ENCODE measurements around the gene PTPN6. TPM values are rescaled to one million over a fixed set of nuclear protein-coding genes. Genes with fewer than 3 reads are reported as not detected.

Gene PTPN6
- total and polyA plus RNA-seq, 4 experiments from 2014 or later: 126 to 325 (median 194) TPM

DNA sequence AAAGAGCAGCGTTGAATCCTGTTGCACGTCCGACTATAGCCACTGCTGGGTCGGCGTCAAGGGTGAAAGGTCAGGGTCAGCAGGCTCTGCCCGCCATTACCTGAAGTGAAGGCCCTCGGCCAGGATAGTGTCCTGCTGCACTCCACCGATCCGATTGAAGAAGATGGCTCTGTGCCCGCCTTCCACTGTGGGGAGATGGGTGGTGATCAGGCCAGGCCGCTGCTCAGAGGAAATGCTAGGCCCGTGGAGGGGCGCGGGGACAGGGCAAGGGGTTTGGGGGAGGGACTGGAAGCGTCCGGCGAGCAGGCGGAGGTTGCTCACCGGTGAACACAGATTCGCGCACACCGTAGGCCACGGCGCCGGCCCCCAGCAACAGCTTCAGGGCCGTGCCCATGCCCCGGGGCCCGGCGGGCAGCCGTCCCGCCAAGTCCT is 19.0 kb downstream of the PTPN6 start:
- peaks cover 29 to 68% of the 10 kb centered on the region in 2 donors for H3K36me3 Mint-ChIP-seq
- peak overlapping the region; percentile 93 to 100 (median 100) for H3K27ac Mint-ChIP-seq
- peaks cover 38% of the 10 kb centered on the region for H3K4me1 ChIP-seq (ENCODE audit: insufficient read depth, low read length)
- H3K4me3 Mint-ChIP-seq: peak overlapping the region; percentile 100
- H3K9me3 Mint-ChIP-seq: peaks cover 0 to 2% (median 0%) of the 10 kb centered on the region in 8 donors
- intact Hi-C loops (cut with micrococcal nuclease): loop anchor here (1.0 to 2.0 kb wide), 11 partner anchors 26 to 307 kb away; partner anchors contain the start of genes C12orf57, ING4, LPCAT3 and LRRC23
- H3K36me3 ChIP-seq (ENCODE audit: insufficient read depth, low read length): peaks cover 53% of the 10 kb centered on the region
- peak overlapping the region; percentile 68 to 74 for H3K4me3 ChIP-seq (ENCODE audit: low read length in 2 of 2)
- no peaks in the 10 kb centered on the region for H3K9me3 ChIP-seq (ENCODE audit: control insufficient read depth in 1 of 2, low read length in 2 of 2)
- H3K27me3 ChIP-seq (ENCODE audit: insufficient read depth, low read length): no peaks in the 10 kb centered on the region
- H3K27me3 Mint-ChIP-seq: no peaks in the 10 kb centered on the region
- ChIA-PET POLR2A (ENCODE audit: partially characterized antibody) (interaction anchor here (1.4 to 9.2 kb wide), 5 partner anchors 9 to 56 kb away, joined by 4 to 225 read pairs (median 6); partner anchors contain the start of genes C12orf57, ENO2, PTPN6 and RNU7-1), CTCF (ENCODE audit: partially characterized antibody) (interaction anchor here (3.0 to 3.1 kb wide), 2 partner anchors 24 to 139 kb away, joined by 16 to 81 read pairs; partner anchors contain the start of genes C12orf57, C1RL and RNU7-1)
- peak overlapping the region; percentile 93 for H3K27ac ChIP-seq (ENCODE audit: low read depth, low read length)
- peaks cover 21 to 61% (median 36%) of the 10 kb centered on the region in 4 donors for H3K4me1 Mint-ChIP-seq
- DNase-seq: peak in 1 of 5 donors; percentile 43

GRCh38 chr12:6974180-6974579 is 23.0 kb downstream of the PTPN6 start:
- Mint-ChIP-seq H3K4me3 (no peak overlapping the region), H3K9me3 (peaks cover 0 to 2% (median 0%) of the 10 kb centered on the region in 8 donors), H3K36me3 (peaks cover 27 to 72% of the 10 kb centered on the region in 2 donors), H3K4me1 (peaks cover 14 to 46% (median 25%) of the 10 kb centered on the region in 4 donors), H3K27ac (peak overlapping the region in 2 of 7 donors; percentile 61 to 93), H3K27me3 (no peaks in the 10 kb centered on the region)
- H3K27ac ChIP-seq (ENCODE audit: low read depth, low read length): no peak overlapping the region
- DNase-seq: no peak
- H3K9me3 ChIP-seq (ENCODE audit: control insufficient read depth in 1 of 2, low read length in 2 of 2): no peaks in the 10 kb centered on the region
- H3K27me3 ChIP-seq (ENCODE audit: insufficient read depth, low read length): no peaks in the 10 kb centered on the region
- CTCF ChIA-PET (ENCODE audit: partially characterized antibody): interaction anchor here (0.9 to 1.7 kb wide), 5 partner anchors 30 to 134 kb away, joined by 3 to 6 read pairs (median 4); partner anchors contain the start of genes C12orf57, LPCAT3 and RNU7-1
- peaks cover 45% of the 10 kb centered on the region for H3K36me3 ChIP-seq (ENCODE audit: insufficient read depth, low read length)
- POLR2A ChIA-PET (ENCODE audit: partially characterized antibody): interaction anchor here (1.7 to 9.2 kb wide), 5 partner anchors 12 to 135 kb away, joined by 5 to 225 read pairs (median 8); partner anchors contain the start of genes C12orf57, C1RL, LPCAT3 and PTPN6
- peaks cover 22% of the 10 kb centered on the region for H3K4me1 ChIP-seq (ENCODE audit: insufficient read depth, low read length)
- no peak overlapping the region for H3K4me3 ChIP-seq (ENCODE audit: low read length in 2 of 2)
- intact Hi-C loops (cut with micrococcal nuclease): no loop called here

DNA sequence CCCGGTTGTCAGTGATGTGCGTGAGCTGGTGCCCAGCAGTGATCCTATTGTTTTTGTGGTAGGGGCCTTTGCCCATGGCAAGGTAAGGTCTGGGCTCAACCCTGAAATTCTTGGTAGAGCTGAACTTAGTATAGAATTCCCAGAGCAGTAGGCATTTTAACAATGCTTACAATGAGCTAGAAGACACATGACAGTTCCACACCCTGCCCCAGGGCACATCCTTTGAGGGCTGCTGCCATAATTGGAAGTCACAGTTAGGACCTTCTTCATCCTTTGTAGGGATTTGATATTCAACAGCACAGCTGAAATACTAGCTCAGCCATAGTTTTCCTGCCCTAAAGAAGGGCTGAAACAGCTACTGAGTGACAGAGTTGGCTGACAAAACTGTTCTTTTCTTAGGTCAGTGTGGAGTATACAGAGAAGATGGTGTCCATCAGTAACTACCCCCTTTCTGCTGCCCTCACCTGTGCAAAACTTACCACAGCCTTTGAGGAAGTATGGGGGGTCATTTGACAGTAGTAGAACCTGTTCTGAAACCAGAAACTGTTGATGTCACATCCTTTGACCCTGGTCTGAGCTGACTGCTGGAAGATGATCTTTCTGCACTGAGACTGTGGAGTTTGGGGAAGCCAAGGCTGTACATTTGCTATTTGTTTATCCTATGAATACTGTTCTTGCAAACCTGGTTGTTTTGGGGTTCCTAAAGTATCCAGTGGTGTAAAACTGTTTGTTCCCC is 24.3 kb downstream of the PTPN6 start:
- Histone ChIP-seq H3K27me3 (ENCODE audit: insufficient read depth, low read length) (no peaks in the 10 kb centered on the region), H3K4me1 (ENCODE audit: insufficient read depth, low read length) (peaks cover 13% of the 10 kb centered on the region), H3K36me3 (ENCODE audit: insufficient read depth, low read length) (peaks cover 45% of the 10 kb centered on the region), H3K9me3 (ENCODE audit: control insufficient read depth in 1 of 2, low read length in 2 of 2) (no peaks in the 10 kb centered on the region), H3K27ac (ENCODE audit: low read depth, low read length) (no peak overlapping the region), H3K4me3 (ENCODE audit: low read length in 2 of 2) (no peak overlapping the region)
- H3K36me3 Mint-ChIP-seq: peaks cover 25 to 73% of the 10 kb centered on the region in 2 donors
- no peaks in the 10 kb centered on the region for H3K27me3 Mint-ChIP-seq
- peak overlapping the region in 1 of 8 donors; percentile 20 for H3K4me3 Mint-ChIP-seq
- ChIA-PET CTCF (ENCODE audit: partially characterized antibody) (interaction anchor here (0.7 to 1.7 kb wide), 10 partner anchors 9 to 138 kb away, joined by 3 to 5 read pairs (median 4); partner anchors contain the start of genes C12orf57, C1RL, LPCAT3 and RNU7-1), POLR2A (ENCODE audit: partially characterized antibody) (interaction anchor here (1.3 to 9.2 kb wide), 5 partner anchors 17 to 133 kb away, joined by 3 to 225 read pairs (median 8); partner anchors contain the start of genes C12orf57, C1RL, LPCAT3 and PTPN6)
- peak overlapping the region in 1 of 7 donors; percentile 22 for H3K27ac Mint-ChIP-seq
- intact Hi-C loops (cut with micrococcal nuclease): no loop called here
- H3K9me3 Mint-ChIP-seq: peaks cover 0 to 2% (median 0%) of the 10 kb centered on the region in 8 donors
- H3K4me1 Mint-ChIP-seq: peaks cover 12 to 36% (median 16%) of the 10 kb centered on the region in 4 donors
- no peak for DNase-seq

DNA sequence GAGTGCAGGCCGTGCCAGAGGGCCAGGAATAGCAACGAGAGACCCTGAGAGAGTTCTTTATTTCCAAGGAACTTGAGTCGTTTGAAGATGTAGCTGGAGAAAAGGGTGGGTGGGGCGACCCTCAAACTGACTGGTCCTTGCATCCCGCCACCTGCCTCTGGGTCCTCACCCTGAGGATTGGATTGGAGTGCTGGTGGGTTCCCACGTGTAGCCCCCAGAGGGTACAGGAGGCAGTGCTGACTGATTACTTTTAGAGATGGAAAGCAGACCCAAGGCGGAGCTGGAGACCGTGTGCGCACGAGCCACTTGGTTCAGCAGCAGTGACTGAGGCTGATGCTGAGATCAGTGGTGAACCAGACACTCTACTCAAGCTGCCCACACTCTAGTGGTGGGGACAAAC is 26.5 kb downstream of the PTPN6 start:
- no peaks in the 10 kb centered on the region for H3K9me3 ChIP-seq (ENCODE audit: control insufficient read depth in 1 of 2, low read length in 2 of 2)
- peaks cover 0 to 16% (median 2%) of the 10 kb centered on the region in 4 donors for H3K4me1 Mint-ChIP-seq
- no peak for DNase-seq
- H3K9me3 Mint-ChIP-seq: peaks cover 0 to under 1% (median 0%) of the 10 kb centered on the region in 8 donors
- intact Hi-C loops (cut with micrococcal nuclease): no loop called here
- POLR2A ChIA-PET (ENCODE audit: partially characterized antibody): interaction anchor here (1.0 to 1.6 kb wide), 2 partner anchors 41 to 49 kb away, joined by 4 read pairs; partner anchors contain the start of gene LPCAT3
- no peaks in the 10 kb centered on the region for H3K4me1 ChIP-seq (ENCODE audit: insufficient read depth, low read length)
- peaks cover 37 to 76% of the 10 kb centered on the region in 2 donors for H3K36me3 Mint-ChIP-seq
- no peak overlapping the region for H3K27ac ChIP-seq (ENCODE audit: low read depth, low read length)
- no peaks in the 10 kb centered on the region for H3K27me3 Mint-ChIP-seq
- CTCF ChIA-PET (ENCODE audit: partially characterized antibody): interaction anchor here (2.1 kb wide), 1 partner anchor 135 kb away, joined by 8 read pairs; no protein-coding TSS in a partner anchor
- peaks cover 49% of the 10 kb centered on the region for H3K36me3 ChIP-seq (ENCODE audit: insufficient read depth, low read length)
- H3K27me3 ChIP-seq (ENCODE audit: insufficient read depth, low read length): no peaks in the 10 kb centered on the region
- H3K4me3 Mint-ChIP-seq: no peak overlapping the region
- H3K4me3 ChIP-seq (ENCODE audit: low read length in 2 of 2): no peak overlapping the region
- H3K27ac Mint-ChIP-seq: peak overlapping the region in 1 of 7 donors; percentile 38

DNA sequence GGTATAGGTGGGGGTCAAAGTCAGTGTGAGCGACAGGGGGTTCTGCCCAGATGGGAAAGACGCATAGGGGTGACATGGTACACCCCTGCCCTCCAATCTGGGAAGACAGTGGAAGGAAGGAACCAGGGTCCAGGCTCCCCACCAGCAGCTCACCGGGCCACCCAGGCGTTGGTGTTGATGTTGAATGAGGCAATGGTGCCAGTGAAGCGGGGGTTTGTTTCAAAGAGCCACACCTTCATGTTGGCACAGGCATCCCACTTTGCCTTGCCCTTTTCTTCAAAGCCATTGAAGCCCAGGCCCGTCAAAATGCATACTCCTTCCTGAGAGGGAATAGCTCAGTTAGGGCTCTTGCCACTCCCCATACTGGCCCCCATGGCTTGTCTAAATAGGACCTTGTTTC is 27.0 kb downstream of the PTPN6 start:
- intact Hi-C loops (cut with micrococcal nuclease): no loop called here
- H3K27me3 ChIP-seq (ENCODE audit: insufficient read depth, low read length): no peaks in the 10 kb centered on the region
- DNase-seq: no peak
- Mint-ChIP-seq H3K4me3 (no peak overlapping the region), H3K36me3 (peaks cover 39 to 79% of the 10 kb centered on the region in 2 donors), H3K27ac (peak overlapping the region in 1 of 7 donors; percentile 47), H3K27me3 (no peaks in the 10 kb centered on the region), H3K4me1 (peaks cover 0 to 14% (median 1%) of the 10 kb centered on the region in 4 donors), H3K9me3 (no peaks in the 10 kb centered on the region)
- H3K36me3 ChIP-seq (ENCODE audit: insufficient read depth, low read length): peaks cover 49% of the 10 kb centered on the region
- ChIA-PET CTCF (ENCODE audit: partially characterized antibody) (interaction anchor here (1.3 to 2.1 kb wide), 2 partner anchors 60 to 135 kb away, joined by 3 to 8 read pairs; no protein-coding TSS in a partner anchor), POLR2A (ENCODE audit: partially characterized antibody) (interaction anchor here (1.0 to 1.6 kb wide), 2 partner anchors 40 to 49 kb away, joined by 4 read pairs; partner anchors contain the start of gene LPCAT3)
- H3K9me3 ChIP-seq (ENCODE audit: control insufficient read depth in 1 of 2, low read length in 2 of 2): no peaks in the 10 kb centered on the region
- H3K4me3 ChIP-seq (ENCODE audit: low read length in 2 of 2): no peak overlapping the region
- no peak overlapping the region for H3K27ac ChIP-seq (ENCODE audit: low read depth, low read length)
- no peaks in the 10 kb centered on the region for H3K4me1 ChIP-seq (ENCODE audit: insufficient read depth, low read length)

- no peak for DNase-seq
- Mint-ChIP-seq H3K27ac (peak overlapping the region in 2 of 7 donors; percentile 33 to 41), H3K9me3 (no peaks in the 10 kb centered on the region), H3K27me3 (no peaks in the 10 kb centered on the region), H3K4me3 (no peak overlapping the region), H3K4me1 (peaks cover 0 to 10% (median 1%) of the 10 kb centered on the region in 4 donors), H3K36me3 (peaks cover 42 to 82% of the 10 kb centered on the region in 2 donors)
- no peak overlapping the region for H3K4me3 ChIP-seq (ENCODE audit: low read length in 2 of 2)
- CTCF ChIA-PET (ENCODE audit: partially characterized antibody): interaction anchor here (1.0 to 1.3 kb wide), 2 partner anchors 40 to 59 kb away, joined by 3 read pairs; partner anchors contain the start of gene LPCAT3
- POLR2A ChIA-PET (ENCODE audit: partially characterized antibody): interaction anchor here (1.0 to 1.6 kb wide), 2 partner anchors 40 to 50 kb away, joined by 4 read pairs; partner anchors contain the start of gene LPCAT3
- no peaks in the 10 kb centered on the region for H3K4me1 ChIP-seq (ENCODE audit: insufficient read depth, low read length)
- no peak overlapping the region for H3K27ac ChIP-seq (ENCODE audit: low read depth, low read length)
- intact Hi-C loops (cut with micrococcal nuclease): no loop called here
- H3K9me3 ChIP-seq (ENCODE audit: control insufficient read depth in 1 of 2, low read length in 2 of 2): no peaks in the 10 kb centered on the region
- H3K36me3 ChIP-seq (ENCODE audit: insufficient read depth, low read length): peaks cover 49% of the 10 kb centered on the region
- H3K27me3 ChIP-seq (ENCODE audit: insufficient read depth, low read length): no peaks in the 10 kb centered on the region
Observed at GRCh38 chr12:6978611-6979011, 27.5 kb downstream of the PTPN6 start.

Data from CD4-positive, alpha-beta memory T cell (primary cell).